PC-9 (cell line): ENCODE results near the gene GJA10.

ENCODE experiments used
- CTCF ChIP-seq: fragments of 200-600 bp; sonication (generic); conservative IDR thresholded peaks from 2 replicates; pipeline ENCODE4 v1.6.1; 2017; ENCODE audit warnings: mixed run types, antibody characterized with exemption, mild to moderate bottlenecking, moderate library complexity
- EZH2 ChIP-seq: fragments of 200-600 bp; sonication (generic); IDR thresholded peaks from 2 replicates; pipeline ENCODE4 v1.8.0; 2017; ENCODE audit warnings: antibody characterized with exemption, low read depth

- TF ChIP-seq CTCF (no peak), EZH2 (no peak)
Observed at GRCh38 chr6:89866024-89866678, 28.1 kb upstream of the GJA10 start.
